ENCODE data around the gene CYP11A1.

The CYP11A1 gene

DNA sequence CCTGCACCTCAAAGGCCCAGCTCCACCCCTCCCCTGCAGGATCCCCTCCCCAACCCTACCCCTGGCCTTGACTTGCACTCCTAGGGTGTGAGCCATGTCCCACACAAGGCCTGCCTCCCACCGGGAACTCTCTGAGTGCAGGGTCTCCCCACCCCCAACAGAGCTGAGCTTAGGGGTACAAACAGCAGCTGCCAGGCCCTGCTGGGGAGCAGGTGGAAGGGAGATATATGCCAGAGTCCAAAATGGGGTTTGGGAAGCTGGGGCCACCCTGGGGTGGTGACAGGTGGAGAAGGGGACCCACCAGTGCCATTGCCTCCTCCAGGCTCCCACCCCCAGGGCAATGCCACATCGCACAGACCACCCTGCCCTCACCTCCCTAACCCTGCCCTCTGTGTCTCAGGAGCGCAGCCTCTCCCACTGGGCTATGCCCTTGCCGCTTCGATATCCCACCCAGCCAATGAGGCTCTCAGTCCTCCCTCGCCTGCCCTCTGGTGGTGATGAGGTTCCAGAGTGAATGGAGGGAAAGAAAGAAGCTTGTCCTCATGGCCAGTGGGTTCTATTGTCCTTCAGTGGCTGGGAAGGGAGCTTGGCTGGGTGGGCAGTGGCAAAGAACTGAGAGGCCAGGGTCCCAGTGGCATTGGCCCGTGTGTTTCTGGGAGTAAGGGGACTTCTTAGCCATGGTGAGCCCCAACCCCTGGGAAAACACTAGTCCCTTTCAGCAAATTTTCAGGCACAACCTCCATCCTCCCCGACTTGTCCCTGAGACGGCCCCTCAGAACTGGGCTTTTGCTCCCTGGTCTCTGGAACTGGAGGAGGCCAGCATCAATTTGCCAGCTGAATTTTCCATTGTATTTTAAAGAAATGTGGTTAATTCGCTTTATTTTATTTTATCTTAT is 46.8 kb downstream of the CYP11A1 start:
- TF ChIP-seq POLR2A (IDR thresholded peaks at IDR 0.05; ENCODE audit: low read depth, low read length) (no peak), POLR2AphosphoS5 (IDR thresholded peaks at IDR 0.05; ENCODE audit: low read depth, low read length) (no peak), TAF1 (IDR thresholded peaks at IDR 0.05; ENCODE audit: borderline replicate concordance, low read depth, low read length) (no peak)
- peak; percentile 89 for FAIRE-seq
- peak; percentile 48 for DNase-seq (ENCODE audit: insufficient read length)

DNA sequence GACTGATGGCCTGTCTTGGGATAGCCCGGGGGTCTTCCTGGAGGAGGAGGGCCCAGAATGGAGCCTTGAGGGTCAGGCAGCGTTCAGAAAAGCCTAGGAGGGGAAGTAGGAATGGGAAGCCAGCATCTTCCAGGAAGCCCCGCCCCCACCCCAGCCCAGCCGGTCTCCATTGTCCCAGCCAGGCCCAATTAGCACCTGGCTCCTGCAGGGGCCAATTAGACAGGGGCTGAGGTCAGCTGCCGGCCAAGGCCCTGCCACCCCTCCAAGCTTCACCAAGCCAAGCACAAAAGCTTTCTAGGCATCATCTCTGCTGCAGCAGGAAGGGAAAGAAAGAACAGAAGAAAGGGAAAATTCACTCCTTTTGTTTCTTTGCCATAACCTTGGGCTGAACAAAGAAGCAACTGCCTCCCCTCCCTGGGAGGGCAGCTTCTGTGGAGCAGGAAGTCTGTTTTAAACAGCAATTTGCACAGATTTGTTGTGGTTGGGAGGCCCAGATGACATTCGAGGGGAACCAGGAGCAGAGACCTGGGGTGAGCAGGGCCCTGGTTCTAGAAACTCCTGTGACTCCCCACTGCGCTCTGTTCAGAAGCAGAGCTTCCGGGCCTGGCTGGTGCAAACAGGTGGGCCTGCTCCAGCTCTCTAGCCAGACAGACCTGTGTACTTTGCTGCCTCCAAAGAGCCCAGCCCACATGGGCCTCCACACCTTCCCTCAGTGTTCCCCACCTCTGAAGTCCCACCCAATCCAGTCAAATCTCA is 47.7 kb downstream of the CYP11A1 start:
- FAIRE-seq (peak; percentile 57), DNase-seq (ENCODE audit: insufficient read length) (no peak)
- TF ChIP-seq TAF1 (IDR thresholded peaks at IDR 0.05; ENCODE audit: borderline replicate concordance, low read depth, low read length) (no peak), POLR2AphosphoS5 (IDR thresholded peaks at IDR 0.05; ENCODE audit: low read depth, low read length) (no peak), POLR2A (IDR thresholded peaks at IDR 0.05; ENCODE audit: low read depth, low read length) (no peak)

DNA sequence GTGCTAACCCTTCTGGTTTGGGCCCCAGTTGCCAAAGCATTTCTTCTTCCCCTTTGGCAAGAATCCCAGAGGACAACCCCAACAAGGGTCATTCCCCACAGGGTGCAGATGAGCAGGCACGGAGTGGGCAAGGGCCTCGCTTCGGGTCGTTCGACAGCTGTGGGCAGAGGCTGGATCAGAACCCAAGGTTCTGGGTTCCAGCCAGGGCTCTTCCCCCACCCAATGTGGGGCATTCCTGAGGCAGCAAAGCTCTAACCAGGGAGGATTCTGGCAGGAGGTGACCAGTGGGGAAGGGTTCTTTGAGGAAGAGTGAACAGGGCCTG is 48.3 kb downstream of the CYP11A1 start:
- DNase-seq (ENCODE audit: insufficient read length): no peak
- FAIRE-seq: no peak
- no peak for TF ChIP-seq POLR2A (IDR thresholded peaks at IDR 0.05; ENCODE audit: low read depth, low read length)
- TF ChIP-seq POLR2AphosphoS5 (IDR thresholded peaks at IDR 0.05; ENCODE audit: low read depth, low read length): no peak
- no peak for TF ChIP-seq TAF1 (IDR thresholded peaks at IDR 0.05; ENCODE audit: borderline replicate concordance, low read depth, low read length)

DNA sequence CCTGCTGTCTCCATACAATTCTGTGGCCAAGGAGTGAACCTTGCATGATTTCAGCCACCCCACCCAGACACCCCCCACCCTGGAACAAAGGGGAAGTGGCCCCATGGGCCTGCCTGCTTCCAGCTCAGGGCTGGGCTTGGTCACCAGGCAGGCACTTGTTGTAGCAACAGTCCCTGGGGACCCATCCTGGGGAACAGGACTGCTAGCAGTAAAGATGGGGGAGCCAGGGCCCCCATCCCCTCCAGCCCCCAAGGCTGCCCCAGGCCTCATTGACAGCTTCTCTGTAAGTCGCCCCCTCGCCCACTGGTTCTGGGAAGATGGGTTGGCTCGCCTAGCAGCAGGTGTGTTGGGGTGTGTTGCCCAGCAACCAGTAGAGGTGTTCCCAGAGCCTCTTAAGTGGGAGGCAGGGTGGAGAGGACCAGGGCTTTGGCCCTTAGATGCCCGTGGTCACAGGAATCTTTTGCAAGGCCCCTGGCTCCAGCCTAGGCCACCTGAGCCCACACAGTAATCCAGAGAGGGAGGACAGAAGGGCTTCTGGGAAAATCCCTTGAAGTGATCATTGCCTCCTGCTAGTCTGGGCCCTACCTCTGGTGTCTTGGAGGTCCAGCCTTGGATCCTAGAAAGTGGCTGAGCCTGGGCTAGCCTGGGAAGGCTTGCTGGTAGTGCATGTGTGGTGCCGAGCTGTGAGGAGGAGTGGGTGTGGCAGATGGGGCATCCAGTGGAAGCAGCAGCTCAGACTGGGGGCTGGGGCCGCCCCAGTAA is 48.9 kb downstream of the CYP11A1 start:
- FAIRE-seq: no peak
- TF ChIP-seq POLR2AphosphoS5 (IDR thresholded peaks at IDR 0.05; ENCODE audit: low read depth, low read length) (no peak), TAF1 (IDR thresholded peaks at IDR 0.05; ENCODE audit: borderline replicate concordance, low read depth, low read length) (no peak), POLR2A (IDR thresholded peaks at IDR 0.05; ENCODE audit: low read depth, low read length) (no peak)
- DNase-seq (ENCODE audit: insufficient read length): no peak

DNA sequence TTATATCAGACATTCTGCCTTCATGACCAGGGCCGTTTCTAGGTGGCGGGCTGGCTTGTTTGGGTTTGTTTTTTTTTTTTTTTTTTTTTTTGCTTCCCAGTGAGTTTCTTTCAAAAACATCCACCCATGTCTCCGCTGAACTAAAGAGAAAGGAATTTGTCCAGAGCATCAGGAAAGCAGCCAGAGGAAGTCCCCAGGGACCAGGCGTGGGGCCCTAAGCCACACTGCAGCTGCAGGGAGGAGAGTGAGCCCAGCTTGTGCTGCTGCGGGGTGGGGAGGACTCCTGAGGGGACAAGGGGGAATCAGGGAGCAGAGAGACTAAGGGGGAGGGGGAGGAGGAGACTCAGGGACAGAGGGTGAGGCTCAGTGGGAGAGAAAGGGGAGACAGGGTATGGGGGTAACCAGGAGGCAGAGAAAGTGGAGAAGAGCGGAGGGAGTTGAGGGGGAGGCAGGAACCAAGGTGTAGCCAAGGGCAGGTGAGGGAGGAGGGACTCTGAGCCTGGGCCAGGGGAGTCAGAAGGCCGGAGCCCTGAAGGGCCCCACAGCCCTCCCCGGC is 49.5 kb downstream of the CYP11A1 start:
- no peak for DNase-seq (ENCODE audit: insufficient read length)

DNA sequence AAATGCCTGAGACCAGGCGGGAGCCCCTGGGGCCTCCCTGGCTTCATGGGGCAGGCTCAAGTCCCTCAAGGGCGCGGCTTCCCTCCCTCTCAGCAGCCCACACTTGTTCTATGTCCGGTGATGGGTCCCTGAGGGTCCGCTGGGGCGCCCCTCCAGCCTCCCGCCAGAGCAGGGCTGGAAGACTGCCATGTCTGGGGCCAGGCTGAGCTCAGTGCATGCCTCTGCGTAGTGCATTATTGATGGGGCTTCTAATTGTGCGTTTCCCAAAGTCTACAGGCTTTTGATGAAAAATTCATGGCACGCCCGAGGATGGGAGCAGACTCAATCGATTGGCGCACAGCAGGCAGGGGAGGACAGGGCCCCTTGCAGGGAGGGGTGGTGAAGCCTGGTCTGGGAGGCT is 51.3 kb downstream of the CYP11A1 start:
- FAIRE-seq: no peak
- TF ChIP-seq POLR2AphosphoS5 (IDR thresholded peaks at IDR 0.05; ENCODE audit: low read depth, low read length) (no peak), TAF1 (IDR thresholded peaks at IDR 0.05; ENCODE audit: borderline replicate concordance, low read depth, low read length) (no peak), POLR2A (IDR thresholded peaks at IDR 0.05; ENCODE audit: low read depth, low read length) (no peak)
- DNase-seq (ENCODE audit: insufficient read length): no peak

More for the DNA sequence above, 49.5 kb downstream of the CYP11A1 start:
- TF ChIP-seq POLR2A (IDR thresholded peaks at IDR 0.05; ENCODE audit: low read depth, low read length) (no peak), TAF1 (IDR thresholded peaks at IDR 0.05; ENCODE audit: borderline replicate concordance, low read depth, low read length) (no peak), POLR2AphosphoS5 (IDR thresholded peaks at IDR 0.05; ENCODE audit: low read depth, low read length) (no peak)
- no peak for FAIRE-seq

DNA sequence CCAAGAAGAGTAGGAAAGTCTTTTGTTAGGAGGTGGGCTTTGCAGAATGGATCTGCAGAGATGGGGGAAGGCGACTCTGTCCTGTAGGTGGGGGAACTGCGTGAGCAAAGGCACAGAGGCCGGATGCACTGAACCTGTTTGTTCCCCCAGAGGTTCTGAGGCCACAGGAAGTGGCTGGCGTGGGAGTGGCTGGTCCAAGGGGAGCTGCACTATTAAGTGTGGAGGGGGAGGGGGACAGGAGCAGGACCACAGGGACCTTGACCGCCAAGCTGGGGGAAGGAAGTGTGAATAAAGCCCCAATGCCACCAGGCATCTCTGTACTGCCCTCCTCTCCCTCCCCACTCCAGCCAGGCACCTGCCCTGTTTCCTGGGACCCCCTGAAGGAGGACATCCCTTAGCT is 51.8 kb downstream of the CYP11A1 start:
- no peak for TF ChIP-seq POLR2A (IDR thresholded peaks at IDR 0.05; ENCODE audit: low read depth, low read length)
- no peak for TF ChIP-seq POLR2AphosphoS5 (IDR thresholded peaks at IDR 0.05; ENCODE audit: low read depth, low read length)
- no peak for TF ChIP-seq TAF1 (IDR thresholded peaks at IDR 0.05; ENCODE audit: borderline replicate concordance, low read depth, low read length)
- FAIRE-seq (peak; percentile 89), DNase-seq (ENCODE audit: insufficient read length) (peak; percentile 59)

DNA sequence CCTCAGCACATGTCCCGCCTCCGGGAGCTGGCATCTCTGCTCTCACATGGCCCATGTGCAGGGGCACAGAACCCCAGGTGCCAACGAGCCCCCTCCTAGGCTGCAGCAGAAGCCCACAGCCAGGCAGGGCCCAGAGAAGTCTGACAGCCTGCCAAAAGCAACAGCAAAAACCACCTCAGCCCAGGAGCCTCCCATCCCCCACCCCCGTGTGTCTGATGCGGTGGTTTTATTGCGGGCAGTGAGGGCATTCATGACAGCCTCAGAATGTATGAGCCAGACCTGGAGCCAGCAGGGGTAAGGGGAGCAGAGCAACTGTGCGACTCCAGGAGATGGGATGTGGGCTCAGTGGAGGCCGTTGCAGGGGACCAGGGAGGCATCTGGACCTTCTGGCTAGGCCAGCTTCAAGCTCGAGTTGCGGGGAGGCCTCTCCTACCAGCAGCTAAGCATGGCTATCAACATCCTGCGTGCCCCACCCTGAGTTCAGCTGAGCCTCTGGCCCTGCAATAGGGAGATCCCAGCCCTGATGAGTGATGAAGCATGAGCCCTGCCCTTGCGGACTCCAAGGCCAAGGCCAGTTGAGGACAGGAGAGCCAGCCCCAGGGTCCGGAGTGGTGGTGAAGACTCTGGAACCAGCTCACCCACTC is 52.5 kb downstream of the CYP11A1 start:
- FAIRE-seq: no peak
- no peak for DNase-seq (ENCODE audit: insufficient read length)
- TF ChIP-seq POLR2AphosphoS5 (IDR thresholded peaks at IDR 0.05; ENCODE audit: low read depth, low read length) (no peak), TAF1 (IDR thresholded peaks at IDR 0.05; ENCODE audit: borderline replicate concordance, low read depth, low read length) (no peak), POLR2A (IDR thresholded peaks at IDR 0.05; ENCODE audit: low read depth, low read length) (no peak)

DNA sequence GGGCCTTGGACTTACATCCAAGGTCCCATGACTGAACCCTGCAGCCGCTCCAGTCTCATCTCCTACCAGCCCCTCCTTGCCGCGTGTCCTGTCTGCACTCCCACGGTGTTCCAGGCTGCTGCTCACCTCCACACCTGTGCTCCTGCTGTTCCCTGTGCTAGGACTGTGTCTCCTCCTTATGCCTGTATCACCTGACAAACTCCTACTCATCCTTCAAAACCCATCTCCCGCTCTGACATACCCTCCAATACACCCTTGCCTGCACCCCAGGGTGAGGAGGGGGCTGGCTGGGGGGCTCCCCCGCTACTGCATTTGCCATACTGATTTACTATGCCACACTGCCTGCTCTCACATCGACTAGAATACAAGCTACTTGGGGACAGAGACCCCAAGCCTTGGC is 53.6 kb downstream of the CYP11A1 start:
- DNase-seq (ENCODE audit: insufficient read length) (no peak), FAIRE-seq (no peak)
- TF ChIP-seq POLR2A (IDR thresholded peaks at IDR 0.05; ENCODE audit: low read depth, low read length) (no peak), TAF1 (IDR thresholded peaks at IDR 0.05; ENCODE audit: borderline replicate concordance, low read depth, low read length) (no peak), POLR2AphosphoS5 (IDR thresholded peaks at IDR 0.05; ENCODE audit: low read depth, low read length) (no peak)

DNA sequence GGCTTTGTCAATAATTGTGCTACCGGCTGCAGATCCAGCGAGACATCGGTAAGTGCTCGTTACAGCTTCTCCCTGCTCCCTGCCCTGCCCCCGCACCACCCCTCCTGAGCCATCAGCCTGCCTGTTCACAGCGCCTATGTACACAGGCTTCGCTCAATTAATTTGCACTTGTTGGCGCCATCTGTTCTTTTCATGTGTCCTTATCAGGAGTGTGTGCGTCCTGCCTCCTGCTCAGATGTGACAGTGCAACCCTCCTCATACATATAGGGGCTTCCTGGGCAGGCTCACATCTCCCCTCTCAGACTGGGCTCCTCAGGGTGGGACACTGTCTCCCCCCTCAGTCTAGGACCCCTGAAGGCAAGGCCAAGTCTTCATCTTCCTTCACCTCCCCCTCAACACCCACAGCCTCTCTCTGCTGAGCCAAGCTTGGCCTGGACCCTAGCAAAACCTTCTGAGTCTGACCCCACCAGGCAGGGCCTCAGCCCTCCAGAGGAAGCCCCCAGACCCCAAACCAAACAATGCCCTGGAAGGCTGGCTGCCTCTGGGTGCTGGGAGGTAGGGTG is 54.9 kb downstream of the CYP11A1 start:
- DNase-seq (ENCODE audit: insufficient read length) (no peak), FAIRE-seq (no peak)
- TF ChIP-seq TAF1 (IDR thresholded peaks at IDR 0.05; ENCODE audit: borderline replicate concordance, low read depth, low read length) (no peak), POLR2AphosphoS5 (IDR thresholded peaks at IDR 0.05; ENCODE audit: low read depth, low read length) (no peak), POLR2A (IDR thresholded peaks at IDR 0.05; ENCODE audit: low read depth, low read length) (no peak)

Data from GM12892 (cell line).